Stimulated activated CD8-positive, alpha-beta memory T cell treated with anti-CD3 and anti-CD28 coated beads, Interleukin-15, amount 100 ng/mL, for 4 hours (primary cell): ENCODE results near the gene CD200.
"Not testable (repeated sequence)": the region's sequence is repeated elsewhere in the genome, so short reads cannot be mapped to it uniquely, and the experiment has no call there.

Experiments used
- DNase-seq, 2 donors: peaks; one replicate each; pipeline ENCODE4 v3.0.0-alpha.2; 2020; ENCODE audit warnings: low read depth in 2 of 2

CD200 gene

DNA sequence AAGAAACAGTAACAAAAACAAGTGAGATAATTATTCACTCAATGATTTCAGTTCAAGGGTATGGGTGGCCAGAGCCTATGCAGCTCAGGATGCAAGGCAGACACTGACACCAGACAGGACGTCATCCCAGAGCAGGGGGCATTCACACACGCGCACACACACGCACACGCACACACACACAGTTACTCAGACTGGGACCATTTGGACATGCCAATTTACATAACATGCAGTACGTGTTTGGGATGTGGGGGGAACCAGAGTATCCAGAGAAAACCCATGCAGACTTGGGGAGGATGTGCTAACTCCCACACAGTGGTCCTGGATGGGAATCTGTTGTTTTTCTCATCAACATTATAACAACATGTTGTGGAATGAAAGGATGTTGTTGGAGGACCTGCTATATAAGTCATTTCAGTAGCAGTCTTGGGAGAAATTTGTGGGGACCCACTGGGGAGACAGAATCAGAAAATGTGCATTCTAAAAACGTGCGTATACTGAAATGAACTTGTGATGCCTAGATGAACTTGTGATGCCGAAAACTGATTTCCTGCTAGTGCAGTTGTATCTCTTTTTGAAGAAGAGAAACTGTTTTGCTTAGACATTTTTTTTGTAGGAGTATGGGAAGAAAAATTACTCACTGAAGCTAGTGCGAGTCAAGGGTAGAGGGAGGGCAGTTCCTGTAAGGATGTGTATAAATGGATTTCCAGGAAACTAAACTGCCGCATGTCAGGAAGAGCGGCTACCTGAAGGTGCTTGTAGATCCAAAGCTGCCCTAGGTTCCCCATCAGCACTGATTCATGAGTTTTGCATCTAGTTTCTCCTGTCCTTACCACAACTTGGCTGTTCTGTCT lies 25.2 kb downstream of the CD200 start:
- DNase-seq = no peak

DNA sequence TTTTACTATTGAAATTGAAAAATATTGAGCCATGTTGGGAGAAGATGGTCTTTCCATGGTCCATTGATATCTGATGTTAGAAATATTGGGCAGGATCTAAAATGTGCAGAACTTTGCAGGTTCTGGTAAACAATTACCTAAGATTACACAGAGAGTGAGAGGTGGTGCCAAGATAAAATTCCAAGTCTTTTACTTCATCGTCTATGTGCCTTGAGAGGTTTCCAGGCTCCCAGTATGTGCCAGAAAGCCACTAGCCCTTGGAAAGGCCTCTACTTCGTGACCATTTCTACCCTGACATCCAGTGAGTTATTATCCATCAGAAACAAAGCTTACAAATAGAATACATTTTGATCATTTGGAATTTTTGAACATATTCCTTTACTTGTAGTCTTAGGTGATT lies 27.6 kb downstream of the CD200 start:
- DNase-seq = no peak

DNA sequence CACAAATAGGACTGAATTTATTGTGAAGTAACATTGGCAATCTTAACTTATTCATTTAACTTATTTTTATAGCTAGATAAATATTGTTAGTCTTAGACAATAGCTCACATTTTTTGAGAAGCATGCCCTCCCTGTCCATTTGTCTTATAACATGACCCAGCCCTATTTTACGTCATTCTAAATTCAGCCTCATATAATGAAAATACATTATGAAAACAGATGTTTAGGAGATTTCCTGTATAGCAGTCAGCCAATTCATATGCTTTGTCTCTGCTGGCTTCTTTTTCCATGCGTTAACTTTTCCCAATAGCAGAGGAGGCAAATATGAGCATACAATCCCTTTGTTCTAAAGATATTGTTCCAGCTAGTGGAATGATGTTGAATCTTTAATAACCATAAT lies 29.3 kb downstream of the CD200 start:
- no peak for DNase-seq

DNA sequence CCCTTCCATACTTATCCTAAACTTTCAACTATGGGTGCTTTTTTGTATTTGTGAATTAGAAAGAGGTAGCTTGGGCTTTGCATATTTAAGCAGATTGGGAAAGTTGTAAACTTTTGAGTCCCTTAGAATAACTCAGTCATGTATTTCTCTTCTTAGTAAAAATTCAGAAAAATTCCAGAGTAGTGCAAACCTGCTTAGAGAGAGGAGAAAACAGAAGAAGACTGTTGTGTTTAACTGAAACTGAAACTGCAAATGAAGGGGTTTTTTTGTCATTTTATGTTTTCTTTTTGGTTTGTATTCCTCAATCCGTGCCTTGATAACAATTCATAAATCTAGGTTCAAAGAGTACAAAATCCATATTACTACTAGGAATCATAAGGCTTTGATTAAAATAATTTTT lies 31.3 kb downstream of the CD200 start:
- no peak for DNase-seq

DNA sequence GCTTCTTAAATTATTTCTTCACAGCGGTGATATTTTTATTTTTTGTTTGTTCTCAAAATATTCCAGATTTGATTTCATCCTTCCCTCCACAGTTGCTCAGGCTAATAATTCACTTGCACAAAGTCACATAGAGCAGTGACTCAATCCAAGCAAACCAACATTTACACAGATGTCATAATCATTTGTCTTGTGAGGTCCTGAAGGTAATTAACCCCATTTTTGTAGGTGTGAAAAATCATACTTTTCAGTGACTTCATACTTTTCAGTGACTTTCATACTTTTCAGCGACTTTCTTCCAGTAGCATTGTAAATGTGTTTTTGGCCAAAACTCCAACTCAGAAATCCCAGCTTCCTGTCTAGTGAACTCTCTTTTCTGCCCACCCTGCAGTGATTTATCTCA lies 32.1 kb downstream of the CD200 start:
- no peak for DNase-seq

DNA sequence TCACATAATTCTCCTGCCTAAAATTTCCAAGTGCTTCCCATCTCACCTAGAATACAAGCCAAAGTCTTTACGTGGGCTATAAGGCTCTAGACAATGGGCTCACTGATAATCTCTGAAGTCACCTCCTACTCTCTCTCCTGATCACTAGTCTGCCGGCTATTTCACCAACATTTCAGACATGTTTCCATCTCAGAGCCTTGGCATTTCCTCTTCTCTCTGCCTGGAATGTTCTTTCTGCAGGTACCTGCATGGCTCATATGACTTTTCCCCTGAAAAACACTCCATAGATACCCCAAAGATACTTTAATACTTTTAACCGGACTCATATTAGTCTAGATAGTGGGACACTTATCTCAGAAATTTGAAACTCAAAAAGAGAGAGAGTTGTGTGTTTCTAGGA lies 32.7 kb downstream of the CD200 start:
- DNase-seq = no peak

DNA sequence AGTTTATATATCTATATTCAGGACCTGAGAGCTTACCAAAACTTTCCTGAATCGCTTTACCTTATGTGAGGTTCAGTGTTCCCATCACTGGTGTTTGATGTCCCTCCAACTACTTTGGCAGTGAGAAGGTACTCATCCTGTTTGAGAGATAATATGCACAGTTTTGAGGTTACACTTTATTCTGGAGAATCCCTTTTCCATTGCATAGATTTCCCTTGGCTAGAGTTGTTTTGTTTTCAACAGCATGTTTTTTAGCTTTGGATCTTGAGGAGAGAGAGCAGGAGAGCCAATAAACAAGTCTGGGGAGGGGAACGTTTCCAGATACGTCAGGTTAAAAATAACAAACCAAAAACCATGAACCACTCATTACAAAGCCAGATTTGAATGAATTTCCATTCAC lies 33.6 kb downstream of the CD200 start:
- DNase-seq = no peak

DNA sequence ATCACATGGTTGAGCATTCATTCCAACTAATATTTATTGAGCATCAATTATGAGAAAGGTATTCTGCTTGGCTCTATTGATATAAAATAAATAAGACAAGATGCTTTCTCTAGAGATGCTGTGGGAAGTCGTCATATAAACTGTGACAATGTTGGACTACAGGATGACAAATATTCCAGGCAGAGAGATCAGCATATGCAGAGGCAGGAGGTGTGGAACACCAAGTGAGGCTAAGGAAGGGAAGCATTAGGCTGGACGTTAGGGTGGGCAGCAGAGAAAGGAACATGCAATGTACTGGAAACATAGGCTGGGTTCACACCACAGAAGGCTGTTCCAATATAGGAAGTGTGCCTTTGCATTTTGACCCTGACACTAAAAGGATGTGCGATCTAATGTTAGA lies 38.6 kb downstream of the CD200 start:
- DNase-seq = no peak

DNA sequence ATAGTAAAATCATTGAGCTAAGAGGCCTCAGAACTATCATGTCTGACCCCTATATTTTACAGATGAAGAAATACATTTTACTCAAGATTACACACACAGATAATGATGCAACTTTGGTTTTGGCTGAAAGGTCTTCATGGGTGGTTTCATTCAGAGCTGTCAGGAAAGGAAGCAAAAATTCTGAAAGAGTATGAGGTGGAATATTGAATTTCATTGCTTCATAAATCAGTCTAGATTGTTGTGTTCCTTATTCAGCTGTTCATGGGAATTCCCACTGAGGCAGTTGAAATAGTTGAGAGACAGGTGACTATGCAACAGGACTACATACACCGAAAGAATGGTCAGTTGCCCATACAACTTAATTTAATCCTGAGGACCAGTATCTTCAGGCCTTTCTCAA lies 39.4 kb downstream of the CD200 start:
- DNase-seq = no peak

DNA sequence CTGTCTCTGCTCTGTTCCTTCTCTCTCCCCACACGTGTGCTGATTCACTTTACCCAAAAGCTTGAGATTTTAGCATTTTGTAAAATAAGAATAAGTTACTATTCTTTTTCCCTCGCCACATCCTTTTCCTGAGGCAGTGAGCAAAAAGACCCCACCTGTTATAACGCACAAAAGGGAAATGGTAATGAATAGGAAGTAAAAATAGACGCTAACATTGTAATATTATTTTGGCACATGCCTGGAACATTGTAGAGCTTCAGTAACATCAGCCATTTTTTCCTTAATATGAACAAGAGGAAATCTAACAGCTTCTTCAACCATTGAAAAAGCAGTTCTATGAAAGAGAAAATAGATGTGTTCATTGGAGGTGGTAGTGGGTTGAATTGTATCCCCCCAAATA lies 40.5 kb downstream of the CD200 start:
- no peak for DNase-seq

DNA sequence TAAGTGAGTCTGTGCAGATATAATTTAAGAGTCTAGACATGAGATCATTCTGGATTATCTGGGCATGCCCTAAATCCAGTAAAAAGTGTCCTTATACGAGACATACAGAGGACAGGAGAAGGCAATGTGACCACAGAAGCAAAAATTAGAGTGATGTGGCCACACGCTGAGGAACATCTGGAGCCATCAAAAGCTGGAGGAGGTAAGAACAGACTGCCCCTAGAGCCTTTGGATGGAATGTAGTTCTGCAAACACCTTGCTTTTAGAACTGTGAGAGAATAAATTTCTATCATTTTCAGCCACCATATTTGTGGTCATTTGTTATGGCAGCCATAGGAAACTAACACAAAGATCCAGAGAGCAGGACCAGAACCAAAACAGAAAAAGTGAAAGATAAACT lies 41.0 kb downstream of the CD200 start:
- no peak for DNase-seq

DNA sequence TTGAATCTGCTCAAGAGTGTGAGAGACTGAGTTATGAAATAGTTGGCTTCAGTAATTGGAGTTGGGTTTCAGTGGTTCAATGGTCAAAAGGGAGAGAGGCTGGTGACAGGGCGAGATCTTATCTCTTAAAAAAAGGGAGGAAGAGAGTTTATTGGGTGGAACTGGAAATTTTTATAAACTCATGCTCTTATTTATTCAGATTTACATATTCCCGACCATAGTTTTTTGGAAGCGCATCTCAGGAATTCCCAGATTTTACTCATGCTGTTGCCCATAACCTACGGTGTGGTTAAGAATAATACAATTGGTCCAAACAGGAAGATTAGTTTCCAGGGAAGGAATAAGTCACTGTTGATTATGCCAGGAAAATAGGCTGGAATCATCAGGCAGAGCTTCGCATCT lies 41.4 kb downstream of the CD200 start:
- no peak for DNase-seq

DNA sequence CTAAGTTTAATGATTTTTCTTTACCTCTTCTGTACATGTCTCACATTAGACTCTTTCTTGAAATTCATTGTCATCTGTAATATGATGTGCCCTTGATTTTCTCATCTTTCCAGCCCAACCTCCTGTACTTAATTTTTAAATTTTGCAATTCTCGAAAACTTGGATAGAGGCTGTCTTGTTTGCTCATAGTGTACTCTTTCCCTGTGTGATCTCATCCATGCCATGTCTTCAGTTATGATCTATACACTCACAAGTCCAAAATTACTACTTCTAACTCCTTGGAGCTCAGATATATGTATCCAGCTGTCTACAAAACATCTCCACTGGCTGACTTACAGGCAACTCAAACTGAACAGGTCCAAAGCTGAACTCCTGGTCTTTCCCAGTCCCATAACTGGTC lies 42.2 kb downstream of the CD200 start:
- no peak for DNase-seq

DNA sequence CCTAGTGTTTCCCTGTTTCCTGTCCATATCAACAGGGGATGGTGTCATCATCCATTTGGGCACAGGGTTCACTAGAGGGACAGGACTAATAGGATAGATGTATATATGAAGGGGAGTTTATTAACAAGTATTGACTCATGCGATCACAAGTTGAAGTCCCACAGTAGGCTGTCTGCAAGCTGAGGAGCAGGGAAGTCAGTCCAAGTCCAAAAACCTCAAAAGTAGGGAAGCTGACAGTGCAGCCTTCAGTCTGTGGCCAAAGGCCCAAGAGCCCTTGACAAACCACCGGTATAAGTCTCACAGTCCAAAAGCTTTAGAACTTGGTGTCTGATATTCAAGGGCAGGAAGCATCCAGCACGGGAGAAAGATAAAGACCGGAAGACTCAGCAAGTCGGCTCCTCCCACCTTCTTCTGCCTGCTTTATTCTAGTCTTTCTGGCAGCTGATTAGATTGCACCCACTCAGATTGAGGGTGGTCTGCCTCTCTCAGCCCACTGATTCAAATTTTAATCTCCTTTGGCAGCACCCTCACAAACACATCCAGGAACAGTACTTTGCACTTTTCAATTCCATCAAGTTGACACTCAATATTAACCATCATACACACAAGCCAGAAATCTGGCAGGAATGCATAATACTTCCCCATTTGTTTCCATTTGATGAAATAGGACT lies 43.4 kb downstream of the CD200 start:
- DNase-seq = no peak

DNA sequence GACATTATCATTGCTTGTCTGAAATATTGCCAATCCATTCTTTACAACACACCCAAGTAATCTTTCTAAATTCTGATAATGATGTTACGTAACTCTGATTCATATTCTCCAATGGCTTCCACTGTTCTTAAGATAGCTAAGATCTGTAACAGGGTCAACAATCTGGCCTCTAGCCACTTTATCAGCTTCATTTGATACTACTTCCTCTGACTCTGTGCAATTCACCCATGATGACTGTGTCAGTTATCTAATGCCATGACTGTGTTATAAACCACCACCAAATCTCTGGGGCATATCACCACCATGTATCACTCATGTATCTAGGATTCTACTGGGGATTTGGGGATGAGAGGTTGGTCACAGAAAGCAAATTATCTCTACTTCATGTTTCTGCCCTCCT lies 44.0 kb downstream of the CD200 start:
- DNase-seq = no peak

DNA sequence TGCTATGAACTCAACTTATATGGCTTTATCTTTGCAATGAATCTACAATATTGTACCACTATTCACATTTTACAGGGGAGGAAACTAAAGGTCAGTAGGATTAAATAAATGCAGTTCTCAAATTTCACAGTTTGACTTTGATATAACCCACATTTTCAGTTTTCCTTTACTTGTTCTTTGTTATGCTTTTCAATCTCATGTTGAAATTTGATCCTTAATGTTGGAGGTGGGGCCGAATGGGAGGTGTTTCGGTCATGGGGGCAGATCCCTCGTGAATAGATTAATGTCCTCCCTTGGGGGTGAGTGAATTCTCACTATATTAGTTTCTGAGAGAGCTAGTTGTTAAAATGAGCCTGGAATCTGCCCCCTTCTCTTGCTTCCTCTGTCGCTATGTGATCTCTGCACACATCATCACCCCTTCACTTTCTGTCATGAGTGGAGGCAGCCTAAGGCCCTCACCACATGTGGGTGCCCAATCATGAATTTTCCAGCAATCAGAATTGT lies 44.7 kb downstream of the CD200 start:
- DNase-seq = no peak

DNA sequence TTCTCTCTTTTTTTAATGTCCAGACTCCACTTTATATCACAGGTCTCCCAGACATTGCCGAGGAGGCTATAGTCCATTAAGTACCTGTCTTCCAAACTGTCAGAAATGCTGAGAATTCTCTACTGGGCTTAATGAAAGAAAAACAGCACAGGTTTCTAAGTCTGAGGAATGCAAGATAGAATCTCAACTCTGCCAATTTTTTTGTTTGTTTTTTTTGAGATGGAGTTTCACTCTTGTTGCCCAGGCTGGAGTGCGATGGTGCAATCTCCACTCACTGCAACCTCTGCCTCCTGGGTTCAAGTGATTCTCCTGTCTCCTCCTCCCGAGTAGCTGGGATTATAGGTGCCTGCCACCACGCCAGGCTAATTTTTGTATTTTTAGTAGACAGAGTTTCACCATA lies 45.4 kb downstream of the CD200 start:
- not testable (repeated sequence) for DNase-seq

DNA sequence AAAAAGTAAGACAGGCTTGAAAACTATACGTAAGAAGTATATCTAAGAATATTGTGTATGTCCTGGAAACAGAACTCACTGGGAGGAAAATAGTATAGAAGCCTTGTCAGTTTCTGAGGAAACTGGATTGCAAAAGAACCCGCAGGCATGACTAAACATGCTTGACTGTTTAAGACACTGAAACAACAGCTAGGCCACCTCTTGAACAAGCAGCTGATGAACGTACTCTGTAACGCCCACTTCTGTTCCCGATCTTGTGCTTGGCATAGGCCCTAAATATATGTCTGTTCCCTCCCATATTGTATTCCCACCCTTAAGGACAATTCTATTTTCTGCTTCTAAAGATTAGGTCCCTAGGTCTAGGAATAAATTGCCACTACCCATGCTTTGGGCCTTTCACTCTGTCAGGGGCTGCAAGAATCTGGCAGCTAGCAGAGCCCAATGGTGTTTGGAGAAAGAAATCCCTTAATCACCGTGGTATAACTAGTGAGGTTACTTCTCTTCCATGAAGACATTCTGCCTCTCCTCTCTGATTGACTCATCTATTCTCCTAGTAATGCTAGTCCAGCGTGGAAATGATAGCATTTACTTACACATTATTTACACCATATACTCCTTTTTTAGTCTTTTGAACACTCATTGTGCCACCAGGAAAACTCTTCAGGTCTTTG lies 46.2 kb downstream of the CD200 start:
- DNase-seq = no peak

DNA sequence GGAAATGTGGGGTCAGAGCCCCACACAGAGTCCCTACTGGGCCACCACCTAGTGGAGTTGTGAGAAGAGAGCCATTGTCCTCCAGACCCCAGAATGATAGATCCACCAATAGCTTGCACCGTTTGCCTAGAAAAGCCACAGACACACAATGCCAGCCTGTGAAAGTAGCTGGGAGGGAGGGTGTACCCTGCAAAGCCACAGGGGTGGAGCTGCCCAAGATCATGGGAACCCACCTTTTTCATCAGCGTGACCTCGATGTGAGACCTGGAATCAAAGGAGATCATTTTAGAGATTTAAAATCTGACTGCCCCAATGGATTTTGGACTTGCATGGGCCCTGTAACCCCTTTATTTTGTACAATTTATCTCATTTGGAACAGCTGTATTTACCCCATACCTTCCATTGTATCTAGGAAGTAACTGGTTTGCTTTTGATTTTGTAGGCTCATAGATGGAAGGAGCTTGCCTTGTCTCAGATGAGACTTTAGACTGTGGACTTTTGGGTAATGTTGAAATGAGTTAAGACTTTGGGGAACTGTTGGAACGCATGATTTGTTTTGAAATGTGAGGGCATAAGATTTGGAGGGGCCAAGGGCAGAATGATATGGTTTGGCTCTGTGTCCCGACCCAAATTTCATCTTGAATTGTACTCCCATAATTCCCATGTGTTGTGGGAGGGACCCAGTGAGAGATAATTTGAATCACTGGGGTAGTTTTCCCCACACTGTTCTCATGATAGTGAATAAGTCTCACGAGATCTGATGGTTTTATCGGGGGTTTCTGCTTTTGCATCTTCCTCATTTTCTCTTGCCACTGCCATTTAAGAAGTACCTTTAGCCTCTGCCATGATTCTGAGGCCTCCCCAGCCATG lies 49.0 kb downstream of the CD200 start:
- no peak for DNase-seq

DNA sequence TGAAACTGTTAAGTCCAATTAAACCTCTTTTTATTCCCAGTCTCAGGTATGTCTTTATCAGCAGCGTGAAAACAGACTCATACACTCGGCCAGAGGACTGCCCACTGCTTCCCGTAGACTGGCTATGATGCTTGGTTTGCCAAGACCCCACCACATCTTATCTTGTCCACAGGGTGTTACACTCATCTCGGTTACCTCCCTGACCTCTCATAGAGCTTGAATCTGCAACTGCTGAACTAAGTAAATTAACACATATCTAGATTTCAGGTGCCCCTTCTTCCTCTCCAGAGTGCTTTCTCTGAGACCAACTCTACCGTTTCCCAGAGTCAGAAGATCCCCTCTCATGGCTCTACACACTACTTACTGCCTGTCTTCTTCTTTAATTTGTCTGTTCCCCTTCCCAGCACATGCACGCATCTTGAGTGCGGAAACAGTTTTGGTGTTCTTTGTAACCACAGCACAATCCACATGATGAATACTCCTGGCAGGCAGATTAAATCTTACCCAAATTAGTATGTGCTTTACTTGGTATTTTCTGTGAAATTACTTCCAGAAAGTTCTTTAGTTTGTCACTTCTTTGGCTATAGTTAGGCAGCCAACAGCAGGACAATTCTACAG lies 49.7 kb downstream of the CD200 start:
- DNase-seq = no peak

DNA sequence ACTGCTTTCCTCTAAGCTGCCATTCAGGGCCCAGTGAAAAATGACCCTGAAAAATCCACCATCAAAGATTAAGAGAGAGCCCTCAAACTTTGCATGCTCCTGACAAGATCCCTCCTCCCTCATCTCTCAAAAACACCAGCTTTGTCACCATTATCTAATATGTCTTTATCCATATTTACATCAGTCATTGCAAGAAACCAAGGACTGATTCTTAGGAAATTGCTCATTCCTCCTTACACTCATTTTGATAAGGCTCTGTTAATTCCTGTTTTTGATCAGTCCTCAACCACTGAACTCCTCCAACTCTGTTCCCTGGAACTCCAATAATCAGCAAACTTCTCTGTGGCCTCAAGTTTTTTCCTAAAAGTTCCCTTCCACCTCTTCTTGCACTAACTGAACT lies 51.8 kb downstream of the CD200 start:
- no peak for DNase-seq
